IgD-negative memory B cell (primary cell): ENCODE measurements around the gene IRF2BP1. TPM values are rescaled to one million over a fixed set of nuclear protein-coding genes. Genes with fewer than 3 reads are reported as not detected.
"Not testable (repeated sequence)": the region's sequence is repeated elsewhere in the genome, so short reads cannot be mapped to it uniquely, and the experiment has no call there.

Source experiments
- H3K27ac Mint-ChIP-seq, 3 donors: one replicate each; pipeline ENCODE4 v1.8.0; 2020 to 2022; ENCODE audit warnings: mild to moderate bottlenecking in 3 of 3, mixed read lengths in 3 of 3, moderate library complexity in 1 of 3
- H3K27me3 Mint-ChIP-seq: one replicate; pipeline ENCODE4 v1.8.0; 2021; ENCODE audit warnings: mixed read lengths
- H3K36me3 Mint-ChIP-seq: one replicate; pipeline ENCODE4 v1.8.0; 2020; ENCODE audit warnings: mild to moderate bottlenecking, mixed read lengths
- H3K4me1 Mint-ChIP-seq, 3 donors: one replicate each; pipeline ENCODE4 v1.8.0; 2020 to 2022; ENCODE audit warnings: mixed read lengths in 3 of 3, mild to moderate bottlenecking in 1 of 3
- H3K4me3 Mint-ChIP-seq, 4 donors: one replicate each; pipeline ENCODE4 v1.8.0; 2020 to 2022; ENCODE audit warnings: mild to moderate bottlenecking in 4 of 4, mixed read lengths in 4 of 4, moderate library complexity in 3 of 4
- H3K9me3 Mint-ChIP-seq, 3 donors: one replicate each; pipeline ENCODE4 v1.8.0; 2020 to 2021; ENCODE audit warnings: mixed read lengths in 3 of 3, mild to moderate bottlenecking in 1 of 3
- polyA plus RNA-seq: library from polyadenylated mRNA; unstranded; fragments of 300-500 nt; fragmentation: Illumina TruSeq; gene quantifications from one replicate; pipeline ENCODE4 v1.2.3, GENCODE V29; 2021

Gene IRF2BP1
- polyA plus RNA-seq, 1 donor from 2014 or later: 10.0 TPM

GRCh38 chr19:45895983-45896599 is 10.2 kb upstream of the IRF2BP1 start:
- H3K27me3 Mint-ChIP-seq, H3K36me3 Mint-ChIP-seq, H3K9me3 Mint-ChIP-seq, H3K4me3 Mint-ChIP-seq: not testable (repeated sequence)
- Mint-ChIP-seq H3K4me1 (peaks cover 11 to 21% (median 16%) of the 10 kb centered on the region in 3 donors), H3K27ac (peak overlapping the region in 1 of 3 donors; percentile 35)

GRCh38 chr19:45895519-45895972 is 9.6 kb upstream of the IRF2BP1 start:
- Mint-ChIP-seq H3K27me3 (no peaks in the 10 kb centered on the region), H3K36me3 (peaks cover 2% of the 10 kb centered on the region), H3K4me1 (peaks cover 11 to 16% (median 11%) of the 10 kb centered on the region in 3 donors), H3K27ac (peak overlapping the region in 1 of 3 donors; percentile 35), H3K4me3 (peak overlapping the region in 1 of 4 donors; percentile 69), H3K9me3 (no peaks in the 10 kb centered on the region)

DNA sequence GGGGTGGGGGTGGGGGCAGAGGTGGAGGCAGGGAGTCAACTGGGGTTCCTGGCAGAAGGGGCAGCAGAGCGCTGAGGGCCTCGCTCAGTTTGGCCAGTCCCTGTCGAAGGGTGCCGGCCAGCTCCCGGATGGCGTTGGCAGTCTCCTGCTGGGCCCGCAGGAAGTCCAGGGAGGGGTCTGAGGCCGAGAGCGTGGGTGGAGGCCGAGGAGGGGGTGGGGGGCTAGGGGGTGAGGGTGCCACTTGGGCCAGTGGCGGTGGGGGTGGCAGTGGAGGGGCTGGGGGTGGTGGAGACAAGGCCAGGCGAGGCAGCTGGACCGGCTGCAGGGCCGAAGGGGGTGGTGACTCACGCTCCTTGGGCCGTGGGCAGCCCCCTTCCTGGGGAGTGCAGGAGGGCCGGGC is 4.9 kb upstream of the IRF2BP1 start:
- H3K9me3 Mint-ChIP-seq: no peaks in the 10 kb centered on the region
- peaks cover 8 to 26% (median 17%) of the 10 kb centered on the region in 3 donors for H3K4me1 Mint-ChIP-seq
- H3K4me3 Mint-ChIP-seq: no peak overlapping the region
- no peaks in the 10 kb centered on the region for H3K27me3 Mint-ChIP-seq
- peaks cover 4% of the 10 kb centered on the region for H3K36me3 Mint-ChIP-seq
- no peak overlapping the region for H3K27ac Mint-ChIP-seq

- no peaks in the 10 kb centered on the region for H3K9me3 Mint-ChIP-seq
- peak overlapping the region in 2 of 3 donors; percentile 17 to 78 for H3K27ac Mint-ChIP-seq
- peaks cover 4 to 22% (median 14%) of the 10 kb centered on the region in 3 donors for H3K4me1 Mint-ChIP-seq
- H3K27me3 Mint-ChIP-seq: no peaks in the 10 kb centered on the region
- peak overlapping the region in 1 of 4 donors; percentile 48 for H3K4me3 Mint-ChIP-seq
- peaks cover 2% of the 10 kb centered on the region for H3K36me3 Mint-ChIP-seq
Measured at GRCh38 chr19:45889210-45889885, 3.4 kb upstream of the IRF2BP1 start.

DNA sequence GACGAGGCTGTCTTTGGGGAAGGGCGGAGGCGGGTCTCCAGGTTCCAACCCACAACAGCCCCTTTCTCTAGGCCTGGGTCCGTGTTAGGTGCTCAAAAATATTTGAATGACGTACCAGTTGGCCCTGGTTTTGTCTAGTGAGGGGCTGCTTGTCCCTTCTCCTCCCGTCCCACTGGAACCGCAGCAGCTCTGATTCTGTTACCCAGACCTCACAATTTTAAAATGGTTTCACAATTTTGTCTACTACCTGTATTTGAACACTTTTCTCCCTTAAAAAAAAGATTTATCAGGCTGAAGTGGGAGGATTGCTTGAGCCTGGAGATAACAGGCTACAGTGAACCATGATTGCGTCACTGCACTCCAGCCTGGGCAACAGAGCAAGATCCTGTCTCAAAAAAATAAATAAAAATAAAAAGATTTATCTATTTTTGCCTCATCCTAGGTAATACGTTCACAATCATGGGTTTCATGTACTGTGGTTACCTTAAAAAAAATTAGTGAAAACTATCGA is 1.3 kb upstream of the IRF2BP1 start:
- Mint-ChIP-seq H3K4me1 (peaks cover 8 to 22% (median 13%) of the 10 kb centered on the region in 3 donors), H3K36me3 (peaks cover 7% of the 10 kb centered on the region), H3K27me3 (peaks cover 3% of the 10 kb centered on the region), H3K27ac (peak overlapping the region; percentile 97 to 98 (median 98)), H3K4me3 (peak overlapping the region; percentile 97 to 100 (median 98)), H3K9me3 (no peaks in the 10 kb centered on the region)

DNA sequence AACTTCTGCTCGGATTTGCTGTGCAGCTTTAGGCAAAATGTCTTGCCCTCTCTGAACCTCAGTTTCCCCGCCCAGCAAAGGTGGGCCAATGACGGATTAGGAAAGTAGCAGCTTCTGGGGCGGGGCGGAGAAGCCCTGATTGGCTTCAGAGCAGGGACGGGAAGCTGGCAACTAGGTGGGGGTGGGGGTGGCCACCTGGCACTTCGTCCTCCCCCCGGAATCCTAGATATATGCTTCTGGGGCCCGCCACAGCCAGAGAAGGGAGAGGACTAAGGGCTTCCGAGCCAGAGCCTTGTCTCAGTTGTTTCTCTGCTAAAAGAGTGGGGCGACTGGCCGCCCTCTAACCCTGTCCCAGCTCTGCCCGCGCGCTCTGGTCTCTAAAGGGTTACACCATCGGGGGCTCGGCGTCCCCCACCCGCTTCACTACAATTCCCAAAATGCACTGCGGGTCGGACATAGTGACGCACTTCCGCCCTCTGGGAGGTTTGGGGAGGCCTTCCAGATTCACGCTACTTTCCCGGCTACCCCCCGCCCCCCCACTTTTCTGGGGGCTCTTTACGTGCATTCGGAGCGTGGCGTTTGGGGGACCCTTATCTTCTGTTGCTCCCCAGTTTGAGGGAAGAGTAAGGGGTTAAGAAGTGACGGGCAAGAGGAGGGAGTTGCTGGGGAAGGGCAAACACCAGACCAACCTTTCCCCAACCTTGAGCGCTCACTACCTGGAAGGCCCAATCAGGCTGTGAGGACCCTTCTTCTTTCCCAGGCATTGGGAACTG is 672 bp upstream of the IRF2BP1 start:
- Mint-ChIP-seq H3K4me3 (peak overlapping the region; percentile 97 to 100 (median 98)), H3K27me3 (peaks cover 3% of the 10 kb centered on the region)

GRCh38 chr19:45884682-45885555 is 1.0 kb downstream of the IRF2BP1 start:
- Mint-ChIP-seq H3K9me3 (no peaks in the 10 kb centered on the region), H3K36me3 (peaks cover 7% of the 10 kb centered on the region), H3K4me3 (peak overlapping the region; percentile 29 to 54 (median 52)), H3K27ac (no peak overlapping the region), H3K4me1 (peaks cover 9 to 22% (median 15%) of the 10 kb centered on the region in 3 donors), H3K27me3 (peaks cover 7% of the 10 kb centered on the region)

More for the DNA sequence above, 672 bp upstream of the IRF2BP1 start:
- Mint-ChIP-seq H3K4me1 (peaks cover 8 to 22% (median 13%) of the 10 kb centered on the region in 3 donors), H3K27ac (peak overlapping the region; percentile 97 to 98 (median 98)), H3K9me3 (no peaks in the 10 kb centered on the region), H3K36me3 (peaks cover 7% of the 10 kb centered on the region)

- Mint-ChIP-seq H3K4me1 (peaks cover 9 to 17% (median 15%) of the 10 kb centered on the region in 3 donors), H3K36me3 (peaks cover 7% of the 10 kb centered on the region), H3K27me3 (peaks cover 11% of the 10 kb centered on the region), H3K27ac (no peak overlapping the region), H3K9me3 (no peaks in the 10 kb centered on the region), H3K4me3 (peak overlapping the region in 2 of 4 donors; percentile 4 to 97)
Measured at GRCh38 chr19:45883881-45884681, 1.9 kb downstream of the IRF2BP1 start.

GRCh38 chr19:45883586-45883880 is 2.4 kb downstream of the IRF2BP1 start:
- Mint-ChIP-seq H3K36me3 (peaks cover 7% of the 10 kb centered on the region), H3K4me3 (peak overlapping the region; percentile 76 to 97 (median 85)), H3K4me1 (peaks cover 9 to 21% (median 15%) of the 10 kb centered on the region in 3 donors), H3K9me3 (no peaks in the 10 kb centered on the region), H3K27ac (peak overlapping the region in 2 of 3 donors; percentile 68 to 77), H3K27me3 (peaks cover 14% of the 10 kb centered on the region)

DNA sequence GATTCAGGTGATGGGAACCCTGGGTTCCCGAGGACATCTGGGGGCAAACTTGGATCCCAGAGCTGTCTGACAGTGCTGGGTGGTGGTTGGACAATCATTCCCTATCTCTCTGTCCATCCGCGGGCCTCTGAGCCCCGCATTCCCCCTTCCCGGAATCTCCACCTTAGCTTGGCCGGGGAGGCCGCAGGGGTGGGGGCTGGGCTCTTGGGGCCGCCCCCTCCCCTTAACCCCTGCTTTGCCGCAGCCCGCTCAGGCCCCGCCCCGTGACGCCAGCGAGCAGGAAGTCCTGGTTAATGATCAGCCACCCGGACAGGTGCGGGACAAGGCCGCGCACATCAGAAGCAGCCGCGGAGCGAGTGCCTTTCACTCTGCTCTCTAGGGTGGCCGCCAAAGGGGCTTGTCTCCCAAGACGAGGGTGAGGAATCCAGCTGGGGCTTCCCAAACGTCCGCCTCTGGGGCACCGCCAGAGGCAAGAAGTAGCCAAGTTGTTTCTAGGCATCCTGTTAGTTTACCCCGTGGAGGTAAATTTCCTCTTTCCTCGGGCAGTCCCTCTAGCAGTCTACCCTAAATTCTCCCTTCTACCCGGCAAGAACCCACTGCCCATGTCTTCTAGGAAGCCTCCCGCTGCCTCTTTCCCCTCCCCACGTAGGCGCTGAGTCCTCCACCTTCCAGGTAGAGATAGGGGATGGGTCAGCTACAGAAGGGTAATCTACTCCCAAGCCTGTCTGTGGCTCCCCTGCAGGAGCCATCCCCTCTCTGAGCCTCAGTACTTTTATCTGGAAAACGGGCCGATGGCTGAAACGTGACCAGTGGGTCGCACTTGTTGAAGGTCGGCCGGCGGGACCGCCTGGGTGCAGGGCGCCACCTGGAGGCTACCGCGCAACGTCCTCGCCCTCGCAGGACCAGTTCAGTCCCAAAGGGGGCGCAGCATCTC is 3.0 kb downstream of the IRF2BP1 start:
- Mint-ChIP-seq H3K9me3 (no peaks in the 10 kb centered on the region), H3K36me3 (peaks cover 7% of the 10 kb centered on the region), H3K27me3 (peaks cover 20% of the 10 kb centered on the region), H3K27ac (peak overlapping the region in 2 of 3 donors; percentile 68 to 77), H3K4me3 (peak overlapping the region; percentile 76 to 97 (median 85)), H3K4me1 (peaks cover 10 to 22% (median 16%) of the 10 kb centered on the region in 3 donors)

GRCh38 chr19:45881909-45882528 is 3.9 kb downstream of the IRF2BP1 start:
- Mint-ChIP-seq H3K27ac (peak overlapping the region in 1 of 3 donors; percentile 29), H3K27me3 (peaks cover 29% of the 10 kb centered on the region), H3K4me3 (peak overlapping the region in 2 of 4 donors; percentile 39 to 42), H3K36me3 (peaks cover 7% of the 10 kb centered on the region), H3K9me3 (no peaks in the 10 kb centered on the region), H3K4me1 (peaks cover 10 to 22% (median 21%) of the 10 kb centered on the region in 3 donors)
